Stimulated activated CD4-positive, alpha-beta T cell treated with anti-CD3 and anti-CD28 coated beads, TNF-alpha, amount 100 ng/mL, for 4 hours (primary cell): ENCODE results near the gene SPECC1L.
"Not testable (repeated sequence)": the region's sequence is repeated elsewhere in the genome, so short reads cannot be mapped to it uniquely, and the experiment has no call there.

Experiments used
- DNase-seq, 3 experiments: peaks; one replicate each; pipeline ENCODE4 v3.0.0-alpha.2; 2020; ENCODE audit warnings: low read depth in 3 of 3

The SPECC1L gene, protein sequence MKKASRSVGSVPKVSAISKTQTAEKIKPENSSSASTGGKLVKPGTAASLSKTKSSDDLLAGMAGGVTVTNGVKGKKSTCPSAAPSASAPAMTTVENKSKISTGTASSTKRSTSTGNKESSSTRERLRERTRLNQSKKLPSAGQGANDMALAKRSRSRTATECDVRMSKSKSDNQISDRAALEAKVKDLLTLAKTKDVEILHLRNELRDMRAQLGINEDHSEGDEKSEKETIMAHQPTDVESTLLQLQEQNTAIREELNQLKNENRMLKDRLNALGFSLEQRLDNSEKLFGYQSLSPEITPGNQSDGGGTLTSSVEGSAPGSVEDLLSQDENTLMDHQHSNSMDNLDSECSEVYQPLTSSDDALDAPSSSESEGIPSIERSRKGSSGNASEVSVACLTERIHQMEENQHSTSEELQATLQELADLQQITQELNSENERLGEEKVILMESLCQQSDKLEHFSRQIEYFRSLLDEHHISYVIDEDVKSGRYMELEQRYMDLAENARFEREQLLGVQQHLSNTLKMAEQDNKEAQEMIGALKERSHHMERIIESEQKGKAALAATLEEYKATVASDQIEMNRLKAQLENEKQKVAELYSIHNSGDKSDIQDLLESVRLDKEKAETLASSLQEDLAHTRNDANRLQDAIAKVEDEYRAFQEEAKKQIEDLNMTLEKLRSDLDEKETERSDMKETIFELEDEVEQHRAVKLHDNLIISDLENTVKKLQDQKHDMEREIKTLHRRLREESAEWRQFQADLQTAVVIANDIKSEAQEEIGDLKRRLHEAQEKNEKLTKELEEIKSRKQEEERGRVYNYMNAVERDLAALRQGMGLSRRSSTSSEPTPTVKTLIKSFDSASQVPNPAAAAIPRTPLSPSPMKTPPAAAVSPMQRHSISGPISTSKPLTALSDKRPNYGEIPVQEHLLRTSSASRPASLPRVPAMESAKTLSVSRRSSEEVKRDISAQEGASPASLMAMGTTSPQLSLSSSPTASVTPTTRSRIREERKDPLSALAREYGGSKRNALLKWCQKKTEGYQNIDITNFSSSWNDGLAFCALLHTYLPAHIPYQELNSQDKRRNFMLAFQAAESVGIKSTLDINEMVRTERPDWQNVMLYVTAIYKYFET

DNA sequence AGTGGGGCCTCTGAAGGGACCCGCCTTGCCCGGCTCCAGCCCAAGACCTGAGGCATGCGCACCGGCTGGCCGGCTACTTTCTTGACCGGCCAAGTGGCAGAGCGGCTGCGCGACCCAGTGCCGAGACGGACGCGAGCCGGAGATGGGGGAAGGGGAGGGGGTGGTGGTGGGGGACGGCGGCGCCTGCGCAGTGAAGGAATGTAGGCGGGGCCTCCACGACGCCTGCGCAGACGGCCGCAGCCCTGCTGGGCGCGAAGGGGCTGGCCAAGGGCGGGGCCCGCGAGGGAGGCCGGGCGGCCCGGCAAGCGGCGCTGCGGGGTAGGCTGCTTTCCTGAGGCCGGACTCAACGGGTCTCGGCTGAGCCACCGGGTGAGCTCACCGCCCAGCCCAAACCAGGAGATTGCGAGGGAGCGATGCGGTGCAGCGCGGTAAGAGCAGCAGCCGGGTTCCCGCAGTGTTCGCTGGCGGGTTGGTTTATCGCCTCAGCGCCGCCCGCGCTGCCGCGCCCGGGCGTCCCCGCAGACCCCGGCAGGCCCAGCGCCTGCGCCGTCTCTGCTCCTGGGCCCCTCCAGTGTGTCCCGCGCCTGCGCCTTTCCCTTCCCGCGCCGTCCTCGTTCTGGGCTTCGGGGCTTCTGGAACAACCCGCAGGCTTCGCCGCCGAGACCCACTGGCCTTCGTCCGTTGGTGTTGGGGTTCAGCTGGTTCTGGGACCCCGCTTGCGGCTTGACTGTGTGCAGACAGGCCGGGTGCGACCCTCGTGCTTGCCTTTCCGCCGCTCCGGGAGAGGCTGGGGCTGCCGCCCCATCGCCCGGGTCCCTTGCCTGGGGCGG lies at the start of gene SPECC1L:
Gene SPECC1L, plus strand, starts transcription at position 276 of the 830 bp plus-strand sequence. CDS start 31,401 bp downstream, outside the sequence.
- DNase-seq, result peak; percentile 84 to 88 (median 85)

DNA sequence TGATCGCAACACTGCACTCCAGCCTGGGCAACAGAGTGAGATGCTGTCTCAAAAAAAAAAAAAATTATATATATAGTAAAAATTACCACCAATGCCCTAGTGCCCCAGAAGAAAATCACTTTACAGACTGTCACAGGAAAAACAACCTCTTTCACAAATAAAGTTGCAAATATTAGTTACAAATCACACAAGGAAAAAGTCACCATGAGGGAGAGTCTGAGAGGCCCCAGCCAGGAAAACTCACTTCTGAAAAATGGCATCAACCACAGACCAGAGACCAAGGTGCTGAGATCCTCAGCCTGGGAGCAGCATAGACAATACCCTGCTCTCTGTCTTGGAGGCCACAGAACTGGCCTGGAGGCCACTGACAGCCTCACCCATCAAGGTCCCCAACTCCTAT lies 46.2 kb upstream of the SPECC1L start:
- no peak for DNase-seq

DNA sequence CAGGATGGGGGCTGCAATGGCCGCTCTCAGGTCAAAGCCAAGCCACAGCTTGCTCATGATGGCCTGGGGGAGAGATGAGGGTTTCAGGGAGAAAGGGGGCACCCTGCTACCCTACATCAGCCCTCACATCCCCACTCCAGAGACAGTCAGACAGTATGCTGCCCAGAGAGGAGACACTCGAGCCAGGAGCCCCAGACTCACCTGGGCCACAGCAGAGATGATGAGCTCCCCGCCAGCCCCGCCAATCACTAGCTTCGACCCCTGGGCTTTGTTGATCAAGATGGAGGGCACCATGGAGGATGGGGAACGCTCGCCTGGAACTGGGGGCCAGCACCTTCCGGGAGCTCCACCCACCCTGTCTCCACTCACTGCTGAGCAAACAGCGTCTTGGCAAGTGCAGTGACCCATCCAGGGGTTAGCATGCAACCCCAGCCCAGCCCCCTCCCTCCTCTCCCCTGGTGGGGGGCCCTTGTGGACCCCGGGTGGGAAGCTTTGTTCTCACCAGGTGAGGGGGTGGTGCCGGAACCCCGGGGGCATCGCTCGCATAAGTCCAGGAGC lies 45.5 kb upstream of the SPECC1L start:
- no peak for DNase-seq

DNA sequence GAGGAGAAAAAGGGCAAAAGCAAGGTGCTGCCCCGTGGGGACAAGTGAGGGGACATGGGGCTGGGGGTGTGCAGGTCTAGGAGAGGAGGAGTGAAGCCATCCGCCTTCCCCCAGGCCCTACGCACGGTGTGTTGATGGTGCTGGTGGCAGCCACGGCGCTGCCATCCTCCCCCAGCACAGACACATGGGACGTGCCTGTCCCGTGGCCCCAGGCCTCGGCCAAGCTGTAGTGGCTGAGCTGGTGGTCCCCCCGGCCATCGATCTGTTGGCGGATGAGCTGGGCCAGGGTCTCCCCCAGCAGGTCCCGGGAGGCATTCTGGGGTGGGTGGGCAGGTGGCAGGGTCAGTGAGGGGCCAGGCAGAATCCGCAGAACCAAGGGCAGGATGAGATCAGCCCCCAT lies 44.7 kb upstream of the SPECC1L start:
- DNase-seq, result no peak

DNA sequence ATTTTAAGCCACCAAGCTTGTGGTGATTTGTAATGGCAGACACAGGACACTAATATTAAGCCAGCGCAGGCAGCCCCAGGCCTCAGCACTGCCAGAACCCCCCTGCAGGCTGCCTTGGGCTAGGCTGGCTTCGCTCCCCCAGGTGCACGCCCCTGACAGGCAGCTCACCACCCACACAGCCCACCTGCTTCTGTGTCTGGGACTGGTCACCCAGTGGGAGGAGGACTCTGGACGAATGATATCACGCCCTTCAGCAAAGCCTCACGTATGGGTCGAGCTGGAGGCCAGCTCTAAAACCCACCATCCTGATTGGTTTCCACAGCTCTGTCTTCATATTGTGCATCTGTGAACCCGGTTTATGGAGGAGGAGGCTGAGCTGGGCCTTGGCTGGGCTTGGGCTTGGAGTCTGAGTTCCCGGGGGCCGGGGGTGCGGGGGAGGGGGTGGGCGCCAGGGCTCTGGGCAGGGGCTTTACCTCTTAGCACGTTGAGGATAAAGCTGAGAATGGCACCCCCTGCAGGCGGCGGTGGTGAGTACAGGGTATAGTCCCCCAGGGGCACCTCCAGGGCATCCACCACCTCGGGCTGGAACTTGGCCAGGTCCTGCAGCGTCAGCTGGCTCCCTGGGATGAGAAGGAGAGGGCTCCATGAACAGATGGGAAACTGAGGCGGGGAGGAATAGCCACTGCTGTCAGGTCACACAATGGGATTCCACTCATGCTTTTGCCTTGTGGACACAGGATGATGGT lies 39.5 kb upstream of the SPECC1L start:
- peak; percentile 33 to 48 (median 38) for DNase-seq

DNA sequence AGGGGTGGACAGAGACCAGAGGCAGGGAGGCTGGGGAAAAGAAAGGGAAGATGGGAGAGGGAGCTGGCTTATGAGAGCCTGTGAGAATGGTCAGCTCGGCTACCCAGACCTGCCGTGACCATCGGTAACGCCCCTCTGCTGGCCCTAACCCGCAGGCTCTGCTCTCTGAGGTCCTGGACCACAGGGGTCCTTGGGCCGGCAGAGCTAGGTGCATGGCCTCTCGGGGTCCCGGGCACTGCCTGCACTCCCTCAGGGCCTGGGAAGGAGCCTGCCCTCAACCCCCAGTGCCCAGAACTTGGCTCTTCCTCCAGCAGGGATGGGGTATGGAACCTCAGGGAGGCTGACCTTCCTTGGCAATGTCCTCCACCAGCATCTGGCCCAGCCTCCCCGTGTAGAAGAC lies 38.9 kb upstream of the SPECC1L start:
- no peak for DNase-seq

DNA sequence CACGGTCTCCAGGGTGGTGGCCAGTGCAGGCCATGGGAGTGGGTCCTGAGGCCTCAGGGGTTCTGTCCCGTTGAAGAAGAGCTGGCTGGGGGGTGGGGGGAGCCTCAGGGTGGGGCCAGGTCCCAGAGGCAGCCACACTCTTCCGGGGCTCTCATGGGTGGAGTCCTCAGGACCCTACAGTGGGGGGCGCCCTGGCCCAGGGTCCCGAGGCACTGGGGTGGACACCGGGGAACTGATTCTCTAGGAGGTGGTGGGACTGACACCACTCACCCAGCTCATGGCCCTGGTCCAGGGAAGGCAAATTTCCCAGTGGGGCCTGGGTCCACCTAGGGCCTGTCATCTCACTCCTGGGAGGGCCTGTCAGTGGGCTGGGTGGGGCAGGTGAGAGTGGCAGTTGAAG lies 38.5 kb upstream of the SPECC1L start:
- no peak for DNase-seq

DNA sequence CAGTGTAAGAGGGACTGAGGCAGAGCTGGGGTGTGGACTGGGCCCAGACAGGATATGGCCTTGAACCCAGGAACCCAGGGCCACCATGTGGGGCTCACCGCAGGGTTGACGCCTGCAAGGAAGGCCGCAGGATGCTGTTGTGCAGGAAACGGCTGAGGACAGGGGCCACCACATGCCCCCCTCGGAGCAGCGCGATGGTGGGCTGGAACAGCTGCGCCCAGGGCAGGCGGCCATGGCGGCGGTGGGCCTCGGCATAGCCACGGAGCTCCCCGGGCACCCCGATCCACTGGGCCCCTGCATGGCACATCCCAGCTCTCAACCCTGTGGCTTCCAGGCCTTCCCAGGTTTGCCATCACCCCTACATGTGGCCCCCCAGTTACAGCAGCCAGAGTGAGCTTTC lies 37.9 kb upstream of the SPECC1L start:
- DNase-seq, result no peak

DNA sequence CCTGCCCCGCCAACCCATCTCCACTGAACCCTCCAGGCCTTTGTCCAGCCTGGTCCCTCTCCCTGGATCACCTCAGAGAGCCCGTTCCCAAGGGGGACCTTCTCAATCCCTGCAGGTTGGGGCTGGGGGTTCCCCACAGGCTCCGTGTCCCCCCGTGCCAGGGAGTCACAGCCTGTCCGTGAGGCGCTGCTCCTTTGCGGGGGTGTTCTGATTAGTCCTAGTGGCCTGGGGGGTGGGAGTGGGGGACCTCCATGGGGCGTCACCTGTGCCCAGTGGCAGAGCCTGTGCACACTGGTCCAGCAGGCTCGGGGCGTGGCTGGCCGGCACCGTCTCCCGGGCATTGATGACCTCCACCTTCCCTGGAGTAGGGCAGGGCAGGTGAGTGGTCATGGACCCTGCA lies 37.4 kb upstream of the SPECC1L start:
- no peak for DNase-seq

DNA sequence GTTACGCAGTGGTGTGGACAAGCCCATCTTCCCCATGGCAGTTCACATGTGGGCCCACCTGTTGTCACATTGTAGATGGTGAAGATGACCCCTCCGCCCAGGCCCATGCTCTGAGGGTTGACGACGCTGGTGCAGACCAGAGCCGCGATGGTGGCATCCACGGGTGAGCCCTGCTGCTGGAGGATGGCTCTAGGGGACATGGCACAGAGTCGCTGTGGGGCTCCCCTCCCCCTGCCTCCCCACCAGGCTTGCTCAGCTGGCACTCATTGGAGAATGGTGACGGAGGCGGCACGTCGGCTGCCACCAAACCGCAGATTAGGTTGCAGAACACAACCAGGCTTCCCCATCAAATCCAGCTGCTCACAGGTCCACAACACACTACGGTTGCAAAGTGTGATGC lies 36.8 kb upstream of the SPECC1L start:
- no peak for DNase-seq

DNA sequence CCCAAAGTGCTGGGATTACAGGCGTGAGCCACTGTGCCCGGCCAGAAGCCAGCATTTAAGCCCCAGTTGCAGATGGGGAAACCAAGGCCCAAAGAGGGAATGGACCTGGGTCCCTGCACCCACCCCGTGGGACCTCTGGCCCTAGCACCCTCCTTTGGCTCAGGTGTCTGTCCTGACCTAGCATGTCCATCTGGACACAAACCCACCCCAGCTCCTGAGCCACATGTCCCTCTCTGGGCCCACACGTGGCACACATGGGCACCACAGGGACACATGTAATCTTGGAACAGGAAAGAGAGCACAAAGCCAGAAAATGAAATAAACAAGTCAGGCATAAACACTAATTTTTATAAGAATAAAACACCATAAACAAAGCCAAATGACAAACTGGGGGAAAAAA lies 35.3 kb upstream of the SPECC1L start:
- no peak for DNase-seq

DNA sequence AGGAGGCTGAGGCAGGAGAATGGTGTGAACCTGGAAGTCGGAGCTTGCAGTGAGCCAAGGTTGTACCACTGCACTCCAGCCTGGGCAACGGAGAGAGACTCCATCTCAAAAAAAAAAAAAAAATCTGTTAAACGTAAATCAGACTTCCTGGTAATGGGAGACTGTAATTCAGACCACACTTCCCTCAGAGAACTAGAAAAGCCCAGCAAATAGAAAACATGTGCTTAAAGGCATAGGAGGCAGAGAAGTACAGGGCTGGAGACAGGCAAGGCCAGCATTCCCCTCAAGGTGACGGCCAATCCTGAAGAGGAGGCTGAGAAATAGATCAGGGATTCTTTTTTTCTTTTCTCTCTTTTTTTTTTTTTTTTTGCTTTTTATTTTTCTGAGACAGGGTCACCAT lies 34.0 kb upstream of the SPECC1L start:
- DNase-seq, result no peak

DNA sequence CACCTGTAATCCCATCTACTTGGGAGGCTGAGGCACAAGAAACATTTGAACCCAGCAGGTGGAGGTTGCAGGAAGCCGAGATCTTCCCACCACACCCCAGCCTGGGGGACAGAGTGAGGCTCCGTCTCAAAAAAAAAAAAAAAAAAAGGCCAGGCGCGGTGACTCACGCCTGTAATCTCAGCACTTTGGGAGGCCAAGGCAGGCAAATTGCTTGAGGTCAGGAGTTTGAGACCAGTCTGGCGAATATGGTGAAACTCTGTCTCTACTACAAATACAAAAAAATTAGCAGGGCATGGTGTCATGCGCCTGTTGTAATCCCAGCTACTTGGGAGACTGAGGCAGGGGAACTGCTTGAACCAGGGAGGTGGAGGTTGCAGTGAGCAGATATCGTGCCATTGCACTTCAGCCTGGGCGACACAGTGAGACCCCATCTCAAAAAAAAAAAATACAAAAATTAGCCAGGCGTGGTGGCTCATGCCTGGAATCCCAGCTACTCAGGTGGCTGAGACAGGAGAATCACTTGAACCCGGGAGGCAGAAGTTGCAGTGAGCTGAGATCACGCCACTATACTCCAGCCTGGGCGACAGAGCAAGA lies 32.4 kb upstream of the SPECC1L start:
- DNase-seq, result not testable (repeated sequence)

DNA sequence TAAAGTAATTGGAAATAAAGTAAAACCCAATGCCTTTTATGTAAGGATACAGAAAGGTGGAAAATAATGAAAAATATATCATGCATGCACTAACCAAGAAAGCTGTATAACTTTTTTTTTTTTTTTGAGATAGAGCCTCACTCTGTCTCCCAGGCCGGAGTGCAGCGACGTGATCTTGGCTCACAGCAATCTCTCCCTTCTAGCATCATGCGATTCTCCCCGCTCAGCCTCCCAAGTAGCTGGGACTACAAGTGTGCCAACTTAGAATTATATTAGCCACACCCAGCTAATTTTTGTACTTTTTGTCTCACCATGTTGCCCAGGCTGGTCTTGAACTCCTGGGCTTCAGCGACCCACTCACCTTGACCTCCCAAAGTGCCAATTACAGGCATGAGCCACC lies 30.2 kb upstream of the SPECC1L start:
- DNase-seq, result no peak

DNA sequence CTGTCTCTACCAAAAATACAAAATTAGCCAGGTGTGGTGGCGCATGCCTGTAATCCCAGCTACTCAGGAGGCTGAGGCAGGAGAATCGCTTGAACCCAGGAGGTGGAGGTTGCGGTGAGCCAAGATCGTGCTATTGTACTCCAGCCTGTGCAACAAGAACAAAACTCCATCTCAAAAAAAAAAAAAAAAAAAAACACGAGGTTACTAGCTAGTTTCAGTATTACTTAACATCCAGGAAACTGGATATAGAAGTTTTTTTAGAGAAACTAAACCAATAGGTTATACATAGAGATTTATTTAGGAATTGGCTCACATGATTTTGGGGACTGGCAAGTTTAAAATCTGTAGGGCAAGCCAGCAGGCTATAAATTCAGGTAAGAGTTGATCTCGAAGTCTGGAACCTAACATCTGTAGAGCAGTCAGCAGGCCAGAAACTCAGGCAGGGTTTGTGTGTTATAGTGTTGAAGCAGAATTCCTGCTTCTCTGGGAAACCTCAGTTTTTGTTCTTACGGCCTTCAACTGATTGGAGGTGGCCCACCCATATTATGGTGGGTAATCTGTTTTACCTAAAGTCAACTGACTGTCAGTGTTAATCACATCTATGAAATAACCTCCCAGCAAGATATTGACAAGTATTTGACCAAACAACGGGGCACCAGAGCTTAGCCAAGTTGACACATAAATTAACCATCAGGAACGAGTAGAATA lies 29.5 kb upstream of the SPECC1L start:
- DNase-seq, result not testable (repeated sequence)

DNA sequence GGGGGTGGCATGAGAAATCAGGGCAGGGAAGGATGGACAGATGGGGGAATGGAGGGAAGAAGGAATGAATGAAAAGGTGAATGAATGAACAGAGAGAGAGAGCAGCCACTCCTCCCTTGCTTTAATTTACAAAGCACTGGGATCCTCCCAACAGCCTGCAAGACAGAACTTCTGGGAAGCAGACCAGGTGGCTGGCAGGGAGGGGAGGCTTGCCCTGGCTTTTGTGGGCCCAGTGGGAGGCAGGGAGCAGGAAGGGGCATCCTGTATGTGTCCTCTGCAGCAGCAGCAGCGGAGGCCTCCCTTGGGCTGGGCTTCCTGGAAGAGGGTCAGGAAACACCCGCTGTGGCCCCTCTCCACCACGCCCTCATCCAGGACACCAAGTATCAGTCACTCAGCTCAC lies 27.2 kb upstream of the SPECC1L start:
- DNase-seq, result not testable (repeated sequence)

DNA sequence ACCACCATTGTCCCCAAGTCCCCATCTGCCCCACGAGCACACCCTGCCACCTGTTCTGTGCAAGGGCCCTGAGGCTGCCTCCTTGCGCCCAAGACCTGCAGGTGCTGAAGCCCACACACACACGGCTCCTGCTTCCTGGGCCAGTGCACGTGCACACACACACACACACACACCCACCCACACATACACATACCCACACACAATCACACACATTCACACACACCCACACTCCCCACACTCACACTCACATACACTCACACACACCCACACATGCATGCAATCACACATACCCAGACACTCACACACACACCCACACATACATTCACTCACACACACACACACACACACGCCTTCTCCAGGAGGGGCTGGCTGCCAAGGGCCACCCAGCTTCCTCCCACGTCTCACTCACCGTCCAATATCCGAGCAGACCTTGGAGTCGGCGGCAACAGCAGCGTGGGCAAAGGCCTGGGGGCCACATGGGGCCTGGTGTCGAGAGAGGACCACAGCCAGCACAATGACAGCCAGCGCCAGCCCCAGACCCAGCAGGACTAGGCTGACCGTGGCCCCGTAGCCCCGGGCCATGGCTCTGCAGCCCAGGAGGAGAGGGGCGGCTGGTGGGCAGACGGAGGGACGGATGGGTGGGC lies 26.4 kb upstream of the SPECC1L start:
- DNase-seq, result no peak

DNA sequence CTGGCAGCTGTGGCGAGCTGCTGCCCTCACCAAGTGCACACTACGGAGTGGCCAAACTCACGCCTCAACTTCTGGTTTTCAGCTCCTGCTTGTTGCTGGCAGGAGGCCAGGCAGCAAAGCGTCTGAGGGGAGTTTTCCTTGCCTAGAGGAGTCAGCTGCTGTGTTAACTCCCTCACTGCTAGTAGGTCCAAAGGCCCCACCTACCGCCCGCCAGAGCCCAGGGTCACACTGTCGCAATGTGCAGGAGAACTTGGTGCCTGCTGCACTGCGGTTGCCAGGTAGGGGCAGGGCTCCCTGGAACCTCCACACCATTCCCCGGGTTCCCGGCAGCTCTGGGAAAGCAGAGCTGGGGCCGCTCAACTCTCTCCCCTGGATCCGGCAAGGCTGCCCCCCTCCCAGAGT lies 25.6 kb upstream of the SPECC1L start, which contains the start of gene GGT5:
Gene GGT5, minus strand, starts transcription at position 53 of the 402 bp plus-strand sequence. CDS start 357 bp downstream, outside the sequence.
- not testable (repeated sequence) for DNase-seq
